Stimulated activated CD8-positive, alpha-beta memory T cell treated with anti-CD3 and anti-CD28 coated beads, Interleukin-4, amount 100 ng/mL, for 24 hours (primary cell): ENCODE results near the gene RABGGTA.
A peak's percentile ranks its signal among the peaks of the same experiment; 100 is the strongest.

Experiments
- DNase-seq: peaks from one replicate; pipeline ENCODE4 v3.0.0-alpha.2; 2020; ENCODE audit warnings: low read depth

RABGGTA gene

DNA sequence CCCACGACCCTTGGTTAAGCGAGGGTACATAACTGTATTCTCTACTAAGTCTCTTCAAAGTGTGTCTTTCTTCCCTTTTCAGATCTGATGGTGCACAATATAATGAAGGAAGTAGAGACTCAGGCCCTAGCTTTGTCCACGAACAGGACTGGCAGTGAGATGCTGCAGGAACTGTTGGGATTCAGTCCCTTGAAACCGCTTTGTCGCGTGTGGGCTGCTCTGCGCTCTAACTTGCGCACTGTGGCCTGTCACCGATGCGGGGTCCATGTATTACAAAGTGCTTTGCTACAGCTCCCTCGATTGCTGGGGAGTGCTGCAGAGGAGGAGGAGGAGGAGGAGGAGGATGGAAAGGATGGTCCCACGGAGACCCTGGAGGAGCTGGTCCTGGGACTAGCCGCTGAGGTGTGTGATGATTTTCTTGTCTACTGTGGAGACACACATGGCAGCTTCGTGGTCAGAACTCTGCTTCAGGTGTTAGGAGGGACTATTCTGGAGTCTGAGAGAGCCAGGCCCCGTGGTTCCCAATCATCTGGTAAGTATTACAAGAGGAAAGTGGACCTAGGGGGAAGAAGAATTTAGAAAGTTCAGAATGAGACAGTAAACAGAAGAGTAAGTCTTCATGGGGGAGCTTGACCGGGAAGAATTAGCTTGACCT lies 29.1 kb upstream of the RABGGTA start:
- DNase-seq = no peak

GRCh38 chr14:24299255-24300191 lies 28.1 kb upstream of the RABGGTA start, which contains the start of the genes DHRS1 and NOP9:
TSS of gene DHRS1 (minus strand) at chr14:24299780. CDS start at chr14:24299106, 674 bp downstream.
TSS of gene NOP9 (plus strand) at chr14:24299850. CDS start at chr14:24299955, 105 bp downstream.
- DNase-seq = peak; percentile 85

DNA sequence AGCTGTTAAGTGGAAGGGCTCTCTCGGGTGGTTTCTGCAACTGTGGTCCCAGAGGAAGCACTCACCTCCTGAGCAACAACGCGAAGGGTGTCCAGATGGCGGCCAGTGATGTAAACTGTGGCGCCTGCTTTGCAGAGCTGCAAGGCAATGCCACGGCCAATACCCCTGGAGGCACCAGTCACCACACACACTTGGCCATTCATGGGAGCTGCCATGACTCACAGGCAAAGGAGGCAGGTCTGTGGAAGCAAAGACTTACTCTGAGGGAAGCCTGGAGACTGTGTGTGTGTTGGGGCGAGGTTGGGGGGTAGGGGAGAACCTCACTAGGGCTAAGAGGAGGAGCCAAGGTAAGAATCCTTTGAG lies 27.5 kb upstream of the RABGGTA start:
- DNase-seq = no peak

DNA sequence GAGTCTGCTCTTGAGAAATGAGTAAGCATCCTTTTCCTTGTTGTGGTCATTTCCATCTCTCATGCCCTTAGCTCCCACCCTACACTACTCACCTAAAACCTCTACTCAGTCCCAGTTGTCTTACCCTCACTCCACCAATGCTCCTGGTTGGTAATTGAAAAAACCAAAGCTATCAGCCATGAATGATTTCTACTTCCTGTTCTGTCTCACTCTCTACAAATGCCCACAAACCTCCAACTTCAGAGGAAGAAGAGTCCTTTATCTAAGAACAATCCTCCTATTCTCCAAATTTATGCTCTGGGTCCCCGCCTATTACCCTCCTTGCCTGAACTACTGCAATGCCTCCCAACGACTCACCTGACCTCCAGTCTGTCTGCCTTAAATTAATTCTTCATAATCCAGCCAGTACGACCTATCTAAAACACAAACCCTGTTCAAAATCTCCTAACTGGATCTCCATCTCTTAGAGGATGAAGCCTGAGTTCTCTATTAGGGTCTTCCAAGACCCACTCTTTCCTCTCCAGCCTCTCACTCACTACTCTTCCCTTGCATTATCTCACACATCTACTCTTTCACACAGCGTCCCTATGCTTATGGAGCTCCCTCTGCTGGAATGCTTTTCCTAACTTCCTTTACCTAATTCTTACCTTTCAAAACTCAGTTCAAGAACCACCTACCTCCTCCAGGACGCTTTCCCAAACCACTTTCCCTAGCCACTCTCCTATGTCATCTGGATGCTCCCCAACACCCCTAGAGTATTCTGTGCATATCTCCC lies 26.0 kb upstream of the RABGGTA start:
- no peak for DNase-seq

DNA sequence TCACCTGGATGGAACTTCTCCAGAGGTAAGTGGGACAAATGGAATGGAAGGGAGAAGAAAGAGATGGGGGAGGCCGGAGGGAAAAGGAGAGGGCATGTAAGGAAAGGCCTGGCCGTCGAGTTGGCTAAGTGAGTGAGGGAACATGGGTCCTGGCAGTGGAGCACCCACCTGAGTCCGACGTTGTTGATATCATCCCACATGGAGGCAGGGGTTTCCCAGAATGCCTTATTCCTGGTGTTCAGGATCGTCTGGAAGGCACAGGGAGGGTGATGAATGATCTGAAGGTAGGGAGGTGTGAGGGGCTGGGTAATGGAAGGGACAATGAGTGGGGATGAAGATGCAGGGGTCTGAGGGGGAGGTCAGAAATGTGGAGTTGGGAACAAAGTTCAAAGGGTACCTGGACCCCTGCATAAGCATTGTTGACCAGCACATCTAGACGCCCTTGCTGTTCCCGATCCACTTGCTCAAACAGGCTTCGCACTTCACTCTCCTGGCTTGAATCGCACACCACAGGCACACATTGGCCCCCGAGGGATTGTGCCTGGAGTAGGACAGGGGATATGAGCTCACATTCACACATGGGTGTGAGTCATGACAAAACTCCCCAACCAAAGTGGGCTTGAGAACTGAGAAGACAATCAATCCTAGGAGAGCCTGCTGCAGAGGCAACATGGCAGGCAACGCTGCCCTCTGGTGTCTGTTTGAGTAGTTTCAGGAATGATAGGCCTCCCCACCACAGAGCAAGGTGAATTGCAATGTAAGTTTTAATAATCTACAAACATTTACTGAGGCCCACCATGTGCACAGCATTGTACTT lies 25.2 kb upstream of the RABGGTA start:
- peak; percentile 55 for DNase-seq

- DNase-seq = no peak
These were observed 22.1 kb upstream of the RABGGTA start for GRCh38 chr14:24293525-24293924.

DNA sequence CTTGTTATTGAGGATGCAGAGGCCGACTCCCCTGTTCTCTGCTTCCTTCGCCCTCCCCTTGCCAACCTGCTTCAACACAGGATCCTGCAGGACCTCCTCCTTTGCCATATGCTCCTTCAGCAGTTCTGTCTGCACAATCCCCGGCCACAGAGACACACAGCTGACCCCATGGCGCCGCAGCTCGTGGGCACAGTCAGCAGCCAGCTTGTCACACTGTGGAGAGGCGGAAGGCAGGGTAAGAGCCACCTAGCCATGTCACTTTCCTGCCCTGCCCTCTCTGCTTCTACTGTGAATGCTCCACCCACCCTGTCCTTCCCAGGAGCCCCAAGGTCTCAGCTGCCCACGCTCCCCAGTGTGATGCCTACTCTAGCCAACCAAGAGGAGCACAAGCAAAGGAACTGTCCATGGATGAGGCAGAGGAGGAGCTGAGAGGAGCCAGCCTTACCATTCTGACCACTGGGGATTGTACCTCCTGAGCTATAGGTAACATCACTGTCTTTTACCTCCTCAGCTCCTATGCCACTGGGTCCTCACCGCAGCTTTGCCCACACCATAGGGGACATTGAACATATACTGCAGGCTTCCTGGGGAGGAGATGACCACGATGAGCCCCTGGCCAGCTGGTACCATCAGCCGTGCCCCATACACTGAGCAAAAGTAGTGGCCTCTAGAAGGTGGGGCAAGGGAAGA lies 20.9 kb upstream of the RABGGTA start:
- no peak for DNase-seq

DNA sequence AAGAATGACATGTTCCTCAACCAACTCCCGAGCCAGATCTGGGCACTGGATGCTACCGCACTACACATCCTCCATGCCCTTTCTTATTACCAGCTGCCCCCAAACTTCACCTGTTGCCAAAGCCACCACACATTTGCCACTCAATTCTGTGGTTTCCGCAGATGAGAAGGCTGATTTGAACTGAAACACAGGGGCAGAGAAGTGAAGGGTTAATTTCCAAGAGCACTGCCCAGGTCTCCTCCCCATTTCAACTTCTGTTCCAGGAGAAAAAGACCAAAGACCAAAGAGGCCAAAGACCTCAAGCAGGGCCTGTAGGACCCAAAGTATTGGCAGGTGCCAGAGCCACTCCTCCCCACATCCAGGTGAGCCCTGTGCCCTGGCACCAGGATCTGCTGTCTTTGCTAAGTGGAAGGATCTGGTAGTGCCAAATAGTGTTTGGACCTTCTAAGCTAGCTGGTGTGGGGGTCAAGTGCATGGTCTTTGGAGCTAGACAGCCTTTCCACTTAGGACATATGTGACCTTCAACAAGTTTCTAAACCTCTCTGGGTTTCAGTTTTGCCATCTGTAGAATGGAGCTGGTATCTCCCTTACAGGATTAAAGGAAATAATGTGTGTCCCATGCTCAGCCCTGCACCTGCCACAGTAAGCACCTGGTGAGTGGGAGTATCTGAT lies 20.2 kb upstream of the RABGGTA start:
- DNase-seq = no peak

- DNase-seq = no peak
These were observed 19.3 kb upstream of the RABGGTA start for GRCh38 chr14:24290746-24291145.

DNA sequence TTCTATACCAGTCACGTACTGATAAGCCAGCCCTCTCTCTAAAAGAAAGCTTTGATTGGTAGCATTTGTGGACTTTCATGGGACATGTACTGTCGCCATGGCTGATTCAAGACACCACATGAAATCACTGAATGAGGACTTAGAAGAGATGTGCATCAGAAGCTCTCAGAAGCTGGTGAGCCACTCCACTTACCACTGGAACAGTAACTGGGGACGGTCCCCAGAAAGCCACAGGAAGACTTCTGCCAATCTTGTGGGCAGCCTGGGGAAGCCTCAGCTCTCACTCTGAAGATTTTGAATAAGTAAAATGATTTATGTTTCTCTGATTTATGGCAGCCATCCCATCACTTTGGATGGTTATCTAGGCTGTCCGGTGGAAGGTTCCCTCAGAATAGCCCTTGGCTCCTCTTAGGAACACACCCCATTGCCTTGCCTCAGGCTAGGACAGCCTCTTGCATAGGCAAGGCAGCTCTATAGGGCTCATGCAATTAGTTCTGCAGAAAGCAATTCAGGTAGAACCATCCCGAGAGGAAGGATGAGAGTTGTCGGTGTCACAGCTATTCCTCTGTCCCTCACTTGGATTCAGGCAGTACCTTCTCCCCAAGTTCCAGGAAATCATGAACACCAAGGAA lies 18.4 kb upstream of the RABGGTA start:
- peak; percentile 34 for DNase-seq

DNA sequence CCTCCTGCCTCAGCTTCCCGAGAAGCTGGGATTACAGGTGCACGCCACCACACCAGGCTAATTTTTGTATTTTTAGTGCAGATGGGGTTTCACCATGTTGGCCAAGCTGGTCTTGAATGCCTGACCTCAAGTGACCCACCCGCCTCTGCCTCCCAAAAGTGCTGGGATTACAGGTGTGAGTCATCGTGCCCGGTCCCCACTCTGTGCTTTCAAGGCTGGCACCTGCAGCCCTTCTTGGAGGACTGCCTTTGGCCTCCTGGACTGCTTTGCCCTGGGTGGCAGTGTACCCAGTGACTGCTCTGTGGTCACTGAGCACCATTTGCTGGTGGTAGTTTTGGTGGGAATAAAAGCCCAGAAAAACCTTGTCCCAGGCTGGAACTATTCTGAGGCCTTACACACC lies 15.6 kb upstream of the RABGGTA start:
- no peak for DNase-seq

DNA sequence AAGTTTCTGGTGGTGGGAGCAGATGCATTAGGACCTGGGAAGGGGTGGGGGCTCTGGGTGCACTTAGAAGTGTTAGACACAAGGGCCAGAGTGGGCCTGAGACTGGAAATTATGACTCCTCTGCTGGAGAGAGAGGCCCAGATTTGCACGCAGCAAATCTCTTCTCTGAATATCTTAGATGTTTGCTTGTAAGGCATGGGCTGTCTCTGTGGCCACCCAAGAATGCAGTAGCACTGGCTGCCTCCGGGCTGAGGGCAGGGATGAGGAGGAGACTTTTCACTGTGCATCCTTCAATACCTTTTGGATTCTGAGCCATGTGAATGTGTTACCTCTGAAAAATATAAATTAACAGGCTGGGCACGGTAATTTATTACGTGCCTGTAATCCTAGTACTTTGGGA lies 14.0 kb upstream of the RABGGTA start:
- no peak for DNase-seq

- no peak for DNase-seq
These were observed 13.2 kb upstream of the RABGGTA start for GRCh38 chr14:24284501-24285035.

- DNase-seq = no peak
These were observed 12.5 kb upstream of the RABGGTA start for GRCh38 chr14:24283796-24284460.

- no peak for DNase-seq
These were observed 11.3 kb upstream of the RABGGTA start for GRCh38 chr14:24282736-24283135.

GRCh38 chr14:24281636-24282035 lies 10.2 kb upstream of the RABGGTA start:
- no peak for DNase-seq

- no peak for DNase-seq
These were observed 9.5 kb upstream of the RABGGTA start for GRCh38 chr14:24280797-24281460.
